OCI-LY3 (cell line): ENCODE data around the gene DYNLT2B.
"Not testable (repeated sequence)": the region's sequence is repeated elsewhere in the genome, so short reads cannot be mapped to it uniquely, and the experiment has no call there.

Experiments used
- CTCF ChIP-seq: fragments of 200-600, 300-600 bp; sonication (generic); IDR thresholded peaks from 2 replicates; pipeline ENCODE4 v1.5.1; 2014; ENCODE audit warnings: antibody characterized with exemption, low read length, low read depth
- EZH2phosphoT487 ChIP-seq: fragments of 200-600 bp; shearing (Covaris generic); IDR thresholded peaks from 2 replicates; pipeline ENCODE4 v1.6.1; 2018; ENCODE audit warnings: antibody characterized with exemption, mixed run types, low read depth

GRCh38 chr3:196316799-196317686 lies 997 bp downstream of the DYNLT2B start:
- TF ChIP-seq CTCF, EZH2phosphoT487: not testable (repeated sequence)
